NCI-H524 treated with DMSO at 0.1 percent for 48 hours (cell line): ENCODE data around the gene IRF2BP2.

Experiments
- DNase-seq: peaks from one replicate; lab custom pipeline; 2025; lab: John Stamatoyannopoulos, UW

The IRF2BP2 gene

GRCh38 chr1:234556245-234556943 lies 53.6 kb downstream of the IRF2BP2 start:
- no peak for DNase-seq

DNA sequence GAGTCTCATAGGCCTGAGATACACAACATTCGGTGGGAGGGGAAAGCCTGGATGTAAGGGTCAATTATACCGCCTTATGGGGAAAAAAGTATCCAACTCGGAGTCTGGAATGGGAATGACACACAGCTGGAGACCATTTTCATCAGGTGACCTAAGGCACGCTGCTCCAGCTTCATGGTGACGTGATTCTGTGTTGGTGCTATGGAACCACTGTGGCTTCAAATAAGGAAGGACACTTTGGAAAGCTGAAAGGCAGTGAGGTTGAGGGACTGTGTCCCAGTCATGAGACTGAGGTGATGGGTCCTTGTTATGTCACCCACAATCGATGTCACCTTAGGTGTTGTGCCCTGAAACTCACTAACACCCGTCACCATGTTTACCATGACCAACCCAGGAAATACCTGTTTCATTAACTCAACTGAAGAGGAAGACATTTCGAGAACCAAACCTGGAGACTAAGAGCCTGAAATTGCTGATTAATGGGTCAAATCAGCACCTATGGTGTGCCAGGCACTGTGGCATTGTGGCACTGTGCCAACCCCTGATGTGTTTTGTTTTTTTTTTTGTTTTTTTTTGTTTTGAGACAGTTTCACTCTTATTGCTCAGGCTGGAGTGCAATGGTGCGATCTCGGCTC lies 54.5 kb downstream of the IRF2BP2 start:
- no peak for DNase-seq

GRCh38 chr1:234554698-234555311 lies 55.2 kb downstream of the IRF2BP2 start:
- DNase-seq, result no peak
